HG03432 (cell line): ENCODE results near the gene KCNK7.
A peak's percentile ranks its signal among the peaks of the same experiment; 100 is the strongest.

Source experiments
- ATAC-seq: cut with Tn5 transposase; IDR thresholded peaks from one replicate; pipeline ENCODE4 v1.9.1; 2021; ENCODE audit warnings: mild to moderate bottlenecking, moderate library complexity; ENCODE audit not compliant: unreplicated experiment

KCNK7 gene

GRCh38 chr11:65589444-65590239 lies 6.0 kb downstream of the KCNK7 start:
- ATAC-seq = no peak

- ATAC-seq = peak; percentile 75
Observed at GRCh38 chr11:65588199-65589054, 7.2 kb downstream of the KCNK7 start.

DNA sequence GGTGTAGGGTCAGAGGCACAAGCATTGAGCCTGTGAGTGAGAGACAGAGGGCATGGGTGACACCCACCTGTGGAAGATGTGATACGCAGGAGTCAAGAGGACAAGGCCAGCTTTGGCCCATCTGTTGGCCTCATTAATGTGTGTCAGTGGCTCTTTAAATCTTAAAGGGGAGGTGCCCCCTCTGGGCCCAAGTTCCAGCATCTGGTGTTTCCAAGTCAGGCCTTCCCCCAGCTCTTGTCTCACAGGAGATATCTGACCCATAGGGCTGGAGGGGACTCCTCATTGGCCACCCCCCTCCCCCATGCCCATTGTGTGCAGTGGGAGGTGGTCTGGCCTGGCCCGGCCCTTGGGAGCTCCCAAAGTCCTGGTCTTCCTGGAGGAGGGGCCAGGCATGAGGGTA lies 8.9 kb downstream of the KCNK7 start:
- ATAC-seq = no peak

- no peak for ATAC-seq
Observed at GRCh38 chr11:65586247-65586630, 9.4 kb downstream of the KCNK7 start.

DNA sequence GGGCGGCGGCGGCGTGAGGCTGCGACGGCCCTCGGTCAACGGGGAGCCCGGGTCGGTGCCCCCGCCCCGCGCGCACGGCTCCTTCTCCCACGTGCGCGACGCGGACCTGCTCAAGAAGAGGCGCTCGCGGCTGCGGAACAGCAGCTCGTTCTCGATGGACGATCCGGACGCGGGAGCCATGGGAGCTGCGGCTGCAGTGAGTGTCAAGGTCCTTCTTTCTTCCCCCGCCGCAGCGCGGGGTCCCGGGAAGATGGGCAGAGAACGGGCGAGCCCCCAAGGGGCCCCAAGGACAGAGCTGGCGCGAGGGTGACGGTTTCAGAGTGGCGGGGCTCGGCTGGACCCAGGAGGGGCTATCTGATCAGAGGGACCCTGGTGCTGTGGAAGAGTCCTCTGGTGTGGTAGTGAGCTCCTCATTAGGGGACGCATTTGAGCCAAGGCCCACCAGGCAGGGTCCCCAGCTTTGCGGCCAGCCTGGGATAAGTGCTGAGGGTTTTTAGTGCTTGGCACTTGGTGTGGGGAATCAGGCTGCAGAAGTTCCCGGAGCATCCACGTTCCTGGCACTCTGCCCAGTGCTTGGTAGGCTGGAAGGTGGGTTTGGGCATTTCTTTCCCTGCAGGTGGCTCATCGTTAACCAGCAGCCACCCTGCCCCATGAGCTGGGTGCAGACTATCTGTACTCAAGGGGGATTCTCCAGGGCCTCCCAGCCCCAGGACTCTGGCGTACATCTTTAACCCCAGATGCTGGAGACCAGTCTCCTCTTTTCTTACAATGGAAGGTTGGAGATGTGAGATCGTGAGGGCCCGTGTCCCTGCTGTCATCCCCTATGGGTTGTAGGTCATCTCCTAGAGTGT lies 10.0 kb downstream of the KCNK7 start:
- ATAC-seq = no peak

DNA sequence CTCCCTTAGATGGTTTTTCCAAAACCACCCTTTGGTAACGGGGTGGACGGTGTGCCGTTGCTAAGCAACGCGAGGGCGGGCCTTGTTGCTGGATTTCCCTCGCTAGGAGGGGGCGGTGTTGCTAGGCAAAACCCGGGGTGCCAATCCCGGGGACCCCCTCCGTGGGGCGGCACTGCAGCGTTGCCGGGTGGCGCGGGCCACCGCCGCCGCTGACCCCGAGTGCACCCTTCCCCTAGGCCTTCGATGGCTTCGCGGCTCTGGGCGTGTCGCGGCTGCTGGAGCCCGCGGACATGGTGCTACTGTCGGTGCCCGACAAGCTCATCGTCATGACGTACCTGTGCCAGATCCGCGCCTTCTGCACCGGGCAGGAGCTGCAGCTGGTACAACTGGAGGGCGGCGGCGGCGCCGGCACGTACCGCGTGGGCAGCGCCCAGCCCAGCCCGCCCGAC lies 10.9 kb downstream of the KCNK7 start:
- no peak for ATAC-seq

DNA sequence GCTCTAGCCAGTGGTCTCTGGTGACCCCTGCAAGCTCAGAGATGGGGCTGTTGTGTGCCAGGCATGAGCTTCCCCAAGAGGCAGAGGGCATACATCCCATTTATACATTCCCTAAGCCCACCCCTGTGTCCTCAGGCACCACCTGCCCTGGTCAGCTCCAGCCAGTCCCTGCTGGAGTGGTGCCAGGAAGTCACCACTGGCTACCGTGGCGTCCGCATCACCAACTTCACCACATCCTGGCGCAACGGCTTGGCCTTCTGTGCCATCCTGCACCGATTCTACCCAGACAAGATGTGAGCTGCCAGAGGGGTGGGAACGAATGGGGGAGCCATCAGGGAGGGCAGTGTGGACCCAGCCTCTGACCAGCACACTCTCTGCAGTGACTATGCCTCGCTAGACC lies 11.5 kb downstream of the KCNK7 start:
- ATAC-seq = no peak

DNA sequence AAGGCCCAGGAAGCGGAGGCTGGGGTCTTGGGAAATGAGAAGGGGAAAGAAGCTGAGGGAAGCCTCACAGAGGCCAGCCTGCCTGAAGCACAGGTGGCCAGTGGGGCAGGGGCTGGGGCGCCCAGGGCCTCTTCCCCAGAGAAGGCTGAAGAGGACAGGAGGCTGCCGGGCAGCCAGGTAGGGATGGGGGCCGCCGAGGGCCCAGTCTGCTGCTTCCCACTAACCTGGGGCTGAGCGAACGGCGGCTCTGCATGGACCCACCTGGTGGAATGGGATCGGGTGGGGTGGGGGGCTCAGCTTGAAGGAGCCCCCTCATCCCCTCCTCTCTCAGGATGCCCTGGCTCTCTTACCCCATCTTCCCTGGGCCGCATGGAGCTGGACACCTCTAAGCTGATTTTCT lies 12.0 kb downstream of the KCNK7 start:
- no peak for ATAC-seq

DNA sequence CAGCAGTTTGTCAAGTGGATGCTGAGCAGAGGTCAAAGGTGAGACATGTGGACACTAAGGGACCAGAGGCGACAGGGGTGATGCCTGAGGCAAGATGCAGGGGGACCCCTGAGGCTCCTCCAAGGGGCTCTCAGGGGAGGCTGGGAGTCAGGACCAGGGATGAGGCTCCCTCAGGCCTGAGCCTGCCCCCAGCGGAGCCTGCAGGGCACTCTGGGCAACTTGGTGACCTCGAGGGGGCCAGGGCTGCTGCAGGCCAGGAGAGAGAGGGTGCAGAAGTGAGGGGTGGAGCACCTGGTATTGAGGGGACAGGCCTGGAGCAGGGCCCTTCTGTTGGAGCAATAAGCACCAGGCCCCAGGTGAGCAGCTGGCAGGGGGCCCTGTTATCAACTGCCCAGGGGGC lies 13.7 kb downstream of the KCNK7 start:
- no peak for ATAC-seq

- ATAC-seq = no peak
Observed at GRCh38 chr11:65580756-65581155, 14.8 kb downstream of the KCNK7 start.

DNA sequence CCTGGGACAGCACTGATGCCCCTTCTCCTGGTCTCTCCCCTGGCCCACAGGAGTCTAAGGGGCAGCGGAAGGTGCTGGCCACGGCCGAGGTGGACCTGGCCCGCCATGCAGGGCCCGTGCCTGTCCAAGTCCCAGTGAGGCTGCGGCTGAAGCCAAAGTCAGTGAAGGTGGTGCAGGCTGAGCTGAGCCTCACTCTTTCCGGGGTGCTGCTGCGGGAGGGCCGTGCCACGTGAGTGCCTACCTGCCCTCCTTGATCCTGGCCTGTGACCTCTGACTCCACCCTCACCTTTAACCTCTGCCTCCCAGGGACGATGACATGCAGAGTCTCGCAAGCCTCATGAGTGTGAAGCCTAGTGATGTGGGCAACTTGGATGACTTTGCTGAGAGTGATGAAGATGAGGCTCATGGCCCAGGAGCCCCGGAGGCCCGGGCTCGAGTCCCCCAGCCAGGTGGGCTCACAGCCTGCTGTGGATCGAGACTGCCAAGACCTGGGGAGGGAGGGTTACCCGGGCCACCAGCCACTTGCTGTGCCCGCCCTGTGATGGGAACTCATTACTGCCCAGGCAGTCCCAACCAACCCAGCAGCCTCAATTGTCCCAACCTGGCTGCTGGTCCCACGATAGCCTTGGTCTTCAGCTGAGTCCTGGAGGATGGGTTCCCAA lies 15.4 kb downstream of the KCNK7 start:
- ATAC-seq = no peak

DNA sequence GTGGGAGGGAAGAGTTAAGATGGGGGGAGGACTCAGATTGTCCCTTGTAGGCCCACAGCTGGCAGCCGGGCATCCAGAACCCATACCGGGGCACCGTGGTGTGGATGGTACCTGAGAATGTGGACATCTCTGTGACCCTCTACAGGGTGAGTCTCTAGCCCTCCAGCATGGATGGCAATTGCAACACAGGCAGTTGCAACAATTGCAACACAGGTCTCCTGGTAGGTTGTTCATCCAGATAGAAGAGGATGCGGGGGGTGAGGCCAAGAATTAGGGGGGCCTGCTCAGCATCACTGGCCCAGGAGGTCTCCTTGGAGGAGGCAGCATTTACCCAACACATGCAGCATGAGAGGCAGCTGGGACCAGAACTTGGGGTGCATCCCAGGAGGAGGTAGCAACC lies 16.3 kb downstream of the KCNK7 start:
- ATAC-seq = no peak

- no peak for ATAC-seq
Observed at GRCh38 chr11:65578667-65579066, 16.9 kb downstream of the KCNK7 start.

DNA sequence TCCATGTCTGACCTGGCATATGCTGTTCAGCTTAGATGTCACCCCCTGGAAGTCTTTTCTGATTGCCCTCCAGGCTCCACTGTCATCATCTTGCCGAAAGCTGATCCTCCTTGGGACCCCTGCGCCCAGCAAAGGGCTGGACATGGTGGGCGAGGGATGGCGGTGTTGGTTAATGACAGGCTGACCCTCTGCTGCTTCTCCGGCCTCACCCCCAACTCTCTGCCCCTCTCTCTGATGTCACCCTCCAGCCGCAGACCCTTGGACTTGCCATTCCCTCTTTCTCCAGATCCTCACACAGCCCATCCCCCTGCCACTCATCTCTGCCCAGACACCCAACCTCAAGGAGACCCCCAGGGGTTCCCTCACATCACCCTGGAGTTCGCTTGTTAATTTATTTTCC lies 17.5 kb downstream of the KCNK7 start:
- ATAC-seq = no peak

GRCh38 chr11:65577756-65578109 lies 17.9 kb downstream of the KCNK7 start:
- ATAC-seq = no peak

- ATAC-seq = no peak
Observed at GRCh38 chr11:65576867-65577755, 18.5 kb downstream of the KCNK7 start.

DNA sequence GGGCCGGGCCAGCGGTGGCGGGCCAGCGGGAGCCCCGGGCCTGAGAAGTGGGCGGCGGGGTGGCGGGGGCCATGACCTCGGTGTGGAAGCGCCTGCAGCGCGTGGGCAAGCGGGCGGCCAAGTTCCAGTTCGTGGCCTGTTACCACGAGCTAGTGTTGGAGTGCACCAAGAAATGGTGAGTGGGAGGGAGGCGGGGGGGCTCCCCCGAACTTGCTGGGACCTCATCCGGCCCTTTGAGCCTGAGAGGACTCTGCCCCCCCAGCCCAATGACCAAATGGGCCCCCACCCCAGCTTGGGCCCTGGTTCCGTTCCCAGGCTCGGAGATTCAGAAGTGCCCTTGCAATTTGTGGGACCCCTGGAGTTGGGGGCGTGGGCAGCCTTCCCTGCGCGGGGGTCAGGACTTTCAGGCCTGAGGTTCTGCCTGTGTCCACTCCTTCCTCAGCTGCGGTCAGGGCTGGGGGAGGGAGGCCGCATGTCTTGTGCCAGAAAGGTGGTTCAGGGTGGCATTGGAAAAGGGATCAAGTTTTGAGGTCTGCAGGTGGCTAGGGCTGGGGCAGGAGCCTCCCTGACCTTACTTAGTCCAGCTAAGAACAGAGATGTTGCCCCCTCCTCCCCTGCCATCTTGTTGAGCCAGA lies 19.3 kb downstream of the KCNK7 start:
- ATAC-seq = no peak

DNA sequence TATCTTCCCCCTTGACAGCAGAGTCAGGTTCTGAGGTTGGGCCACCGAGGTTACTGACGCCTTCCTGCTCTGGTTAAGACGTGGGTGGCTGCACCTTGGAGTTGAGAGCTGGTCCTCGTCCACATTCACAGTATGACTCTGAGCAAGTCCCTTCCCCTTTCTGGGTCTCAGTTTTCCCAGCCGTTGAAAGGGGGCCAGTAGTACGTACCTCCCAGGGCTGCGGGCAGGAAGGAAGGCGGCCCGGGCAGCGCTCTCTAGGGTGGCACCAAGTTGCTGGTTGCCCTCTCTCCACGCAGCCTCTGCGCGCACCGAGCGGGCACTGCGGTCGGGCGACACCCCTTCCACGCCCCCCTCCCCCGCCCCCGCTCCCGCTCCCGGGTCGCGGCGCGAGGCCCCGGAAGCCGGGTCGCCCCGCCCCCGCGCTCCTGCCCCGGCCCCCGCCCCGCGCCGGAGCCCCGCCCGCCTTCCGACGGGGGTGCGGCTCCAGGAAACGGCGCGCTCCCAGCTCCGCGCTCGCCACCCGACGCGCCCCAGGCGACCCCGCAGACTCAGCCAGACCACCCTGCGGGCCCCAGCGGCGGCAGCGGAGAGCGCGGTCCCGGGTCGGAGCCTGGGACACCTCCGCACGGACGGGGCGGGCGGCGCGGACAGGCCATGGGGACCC lies 19.9 kb downstream of the KCNK7 start, which contains the start of gene EHBP1L1:
EHBP1L1 (plus strand) TSS at position 486 of the 664 bp plus-strand sequence. CDS start 250 bp downstream, outside the sequence.
- ATAC-seq = peak; percentile 21
